Activated CD8-positive, alpha-beta T cell treated with anti-CD3 and anti-CD28 coated beads for 36 hours (primary cell): ENCODE data around the gene ITPR1. TPM values are rescaled to one million over a fixed set of nuclear protein-coding genes. Genes with fewer than 3 reads are reported as not detected.
A peak's percentile ranks its signal among the peaks of the same experiment; 100 is the strongest.

ENCODE experiments used
- ATAC-seq: fragments of 200-7000 bp; cut with Tn5 transposase; one replicate; pipeline ENCODE4 v1.10.0; 2021; ENCODE audit warnings: mild to moderate bottlenecking, moderate library complexity
- CTCF ChIA-PET: fragments of 350-600 bp; sonication (Branson Sonifier 250); formaldehyde crosslinking; loops from one replicate; lab custom pipeline; 2021; ENCODE audit warnings: antibody characterized with exemption; lab: Charles Lee
- POLR2A ChIA-PET: fragments of 350-600 bp; sonication (Branson Sonifier 250); formaldehyde crosslinking; loops from one replicate; lab custom pipeline; 2021; ENCODE audit warnings: antibody characterized with exemption; lab: Charles Lee
- DNase-seq: peaks from one replicate; pipeline ENCODE4 v3.0.0-alpha.2; 2020
- H3K27ac Mint-ChIP-seq: one replicate; pipeline ENCODE4 v1.8.0; 2021; ENCODE audit warnings: mild to moderate bottlenecking, mixed read lengths
- H3K27me3 Mint-ChIP-seq: one replicate; pipeline ENCODE4 v1.8.0; 2021; ENCODE audit warnings: mixed read lengths
- H3K36me3 Mint-ChIP-seq: one replicate; pipeline ENCODE4 v1.8.0; 2021; ENCODE audit warnings: low read depth, mixed read lengths
- H3K4me1 Mint-ChIP-seq: one replicate; pipeline ENCODE4 v1.8.0; 2021; ENCODE audit warnings: low read depth, mixed read lengths
- H3K4me3 Mint-ChIP-seq: one replicate; pipeline ENCODE4 v1.8.0; 2021; ENCODE audit warnings: mild to moderate bottlenecking, moderate library complexity, mixed read lengths
- H3K9me3 Mint-ChIP-seq: one replicate; pipeline ENCODE4 v1.8.0; 2021; ENCODE audit warnings: mixed read lengths
- intact Hi-C: fragments of 100-400 bp; cut with micrococcal nuclease; formaldehyde crosslinking; loops from one replicate; pipeline ENCODE4 v1.10.0; 2022
- total RNA-seq, 2 experiments: library from RNA; stranded (reverse); gene quantifications; one replicate each; pipeline ENCODE4 v1.2.3, GENCODE V29; 2021
- TF ChIP-seq, protein P1 (sequence below): fragments of 200-600 bp; IDR thresholded peaks from one replicate; pipeline ENCODE4 v1.8.0; 2022; ENCODE audit warnings: antibody characterized with exemption, mild to moderate bottlenecking

Gene ITPR1
- total RNA-seq, 2 experiments from 2014 or later: 93.9 to 98.2 TPM

DNA sequence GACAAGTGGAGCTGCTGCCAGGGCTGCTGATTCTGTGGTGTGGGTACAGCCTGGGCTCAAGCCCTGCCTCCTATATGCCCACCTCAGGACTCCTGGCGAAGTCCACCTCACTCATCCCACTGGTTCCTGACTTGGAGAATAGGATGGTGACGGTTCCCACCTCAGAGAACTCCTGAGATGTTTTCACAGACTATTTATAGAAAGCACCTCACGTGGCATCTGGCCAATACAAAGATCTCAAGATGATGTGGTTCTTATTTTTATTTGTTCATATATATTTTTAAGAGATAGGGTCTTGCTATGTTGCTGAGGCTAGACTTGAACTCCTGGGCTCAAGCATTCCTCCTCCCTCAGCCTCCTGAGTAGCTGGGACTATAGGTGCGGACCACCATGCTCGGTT lies 249.2 kb downstream of the ITPR1 start:
- Mint-ChIP-seq H3K27me3 (no peaks in the 10 kb centered on the region), H3K9me3 (peaks cover 18% of the 10 kb centered on the region), H3K4me1 (peaks cover 47% of the 10 kb centered on the region), H3K27ac (peak overlapping the region; percentile 11), H3K36me3 (peaks cover 54% of the 10 kb centered on the region), H3K4me3 (no peak overlapping the region)
- ATAC-seq (no peak), DNase-seq (no peak)
- ChIA-PET CTCF (no interaction called here), POLR2A (interaction anchor here (0.7 to 1.5 kb wide), 2 partner anchors 35 to 242 kb away, joined by 4 read pairs; no protein-coding TSS in a partner anchor)
- TF ChIP-seq, protein P1, sequence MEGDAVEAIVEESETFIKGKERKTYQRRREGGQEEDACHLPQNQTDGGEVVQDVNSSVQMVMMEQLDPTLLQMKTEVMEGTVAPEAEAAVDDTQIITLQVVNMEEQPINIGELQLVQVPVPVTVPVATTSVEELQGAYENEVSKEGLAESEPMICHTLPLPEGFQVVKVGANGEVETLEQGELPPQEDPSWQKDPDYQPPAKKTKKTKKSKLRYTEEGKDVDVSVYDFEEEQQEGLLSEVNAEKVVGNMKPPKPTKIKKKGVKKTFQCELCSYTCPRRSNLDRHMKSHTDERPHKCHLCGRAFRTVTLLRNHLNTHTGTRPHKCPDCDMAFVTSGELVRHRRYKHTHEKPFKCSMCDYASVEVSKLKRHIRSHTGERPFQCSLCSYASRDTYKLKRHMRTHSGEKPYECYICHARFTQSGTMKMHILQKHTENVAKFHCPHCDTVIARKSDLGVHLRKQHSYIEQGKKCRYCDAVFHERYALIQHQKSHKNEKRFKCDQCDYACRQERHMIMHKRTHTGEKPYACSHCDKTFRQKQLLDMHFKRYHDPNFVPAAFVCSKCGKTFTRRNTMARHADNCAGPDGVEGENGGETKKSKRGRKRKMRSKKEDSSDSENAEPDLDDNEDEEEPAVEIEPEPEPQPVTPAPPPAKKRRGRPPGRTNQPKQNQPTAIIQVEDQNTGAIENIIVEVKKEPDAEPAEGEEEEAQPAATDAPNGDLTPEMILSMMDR: no peak
- intact Hi-C loops: loop anchor here (5.0 kb wide), 1 partner anchor 80 kb away; no protein-coding TSS in a partner anchor

DNA sequence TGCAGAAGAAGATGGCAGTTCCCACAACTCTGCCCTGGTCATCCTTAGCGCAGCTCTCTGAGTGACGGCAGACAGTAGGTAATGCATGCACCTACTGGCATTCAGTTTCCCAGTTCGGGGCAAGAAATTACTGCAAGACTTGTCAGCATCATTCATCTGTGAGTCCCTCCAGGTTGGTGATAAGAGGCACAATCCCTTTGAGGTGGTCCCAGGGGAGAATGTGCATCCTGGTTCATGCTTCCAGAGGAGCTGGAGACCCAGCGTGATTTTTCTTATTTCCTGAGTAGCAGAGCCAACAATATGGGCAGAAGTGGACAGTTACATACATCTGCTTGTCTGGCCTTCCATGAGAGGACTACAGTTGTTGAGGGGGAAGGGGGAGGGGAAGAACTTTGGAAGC lies 250.2 kb downstream of the ITPR1 start:
- no peak for DNase-seq
- no peak for ATAC-seq
- H3K4me3 Mint-ChIP-seq: no peak overlapping the region
- POLR2A ChIA-PET: interaction anchor here (1.1 kb wide), 1 partner anchor 53 kb away, joined by 3 read pairs; no protein-coding TSS in a partner anchor
- no peaks in the 10 kb centered on the region for H3K27me3 Mint-ChIP-seq
- H3K4me1 Mint-ChIP-seq: peaks cover 38% of the 10 kb centered on the region
- H3K36me3 Mint-ChIP-seq: peaks cover 48% of the 10 kb centered on the region
- CTCF ChIA-PET: no interaction called here
- TF ChIP-seq, protein P1: no peak
- H3K9me3 Mint-ChIP-seq: peaks cover 16% of the 10 kb centered on the region
- peak overlapping the region; percentile 44 for H3K27ac Mint-ChIP-seq
- intact Hi-C loops: loop anchor here (5.0 kb wide), 1 partner anchor 79 kb away; no protein-coding TSS in a partner anchor

DNA sequence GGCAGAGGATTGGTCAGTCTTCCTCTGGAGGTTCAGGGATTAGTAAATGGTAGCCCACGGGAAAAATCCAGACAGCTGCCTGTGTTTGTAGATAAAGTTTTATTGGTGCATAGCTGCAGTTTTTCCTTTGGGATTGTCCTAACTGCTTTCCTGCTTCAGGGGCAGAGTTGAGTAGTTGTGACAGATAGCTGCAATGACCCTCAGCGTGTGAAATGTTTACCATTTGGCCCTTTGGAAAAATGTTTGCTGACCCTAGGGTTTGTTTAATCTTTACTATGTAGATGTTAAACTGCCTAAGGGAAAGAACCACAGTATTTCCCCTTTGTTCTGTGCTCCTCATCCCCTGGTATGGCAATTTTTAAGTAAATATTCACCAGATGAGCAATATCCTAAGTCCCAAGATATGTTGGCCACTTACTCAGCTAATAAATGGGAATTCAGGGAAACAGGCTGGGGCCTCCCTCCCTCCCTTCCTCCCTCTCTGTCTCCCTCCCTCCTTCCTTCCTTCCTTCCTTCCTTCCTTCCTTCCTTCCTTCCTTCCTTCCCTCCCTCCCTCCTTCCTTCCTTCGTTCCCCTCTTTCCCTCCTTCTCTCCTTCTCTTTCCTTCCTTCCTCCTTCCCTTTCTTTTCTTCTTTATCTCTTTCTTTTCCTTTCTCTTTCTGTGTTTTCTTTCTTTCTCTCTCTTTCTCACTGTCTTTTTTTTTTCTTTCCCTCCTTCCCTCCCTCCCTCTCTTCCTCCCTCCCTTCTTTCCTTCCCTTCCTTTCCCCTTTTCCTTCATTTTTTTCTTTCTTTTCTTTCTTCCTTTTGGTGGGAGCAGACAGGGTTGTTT lies 251.5 kb downstream of the ITPR1 start:
- Mint-ChIP-seq H3K27me3 (no peaks in the 10 kb centered on the region), H3K27ac (peak overlapping the region; percentile 24), H3K4me1 (peaks cover 38% of the 10 kb centered on the region), H3K4me3 (no peak overlapping the region), H3K36me3 (peaks cover 48% of the 10 kb centered on the region), H3K9me3 (peaks cover 7% of the 10 kb centered on the region)
- TF ChIP-seq, protein P1: no peak
- ATAC-seq (no peak), DNase-seq (no peak)
- intact Hi-C loops: loop anchor here (5.0 kb wide), 1 partner anchor 78 kb away; no protein-coding TSS in a partner anchor
- POLR2A ChIA-PET: interaction anchor here (1.3 to 1.5 kb wide), 2 partner anchors 11 to 235 kb away, joined by 3 read pairs; partner anchors contain the start of gene BHLHE40
- CTCF ChIA-PET: interaction anchor here (1.0 kb wide), 2 partner anchors 12 to 33 kb away, joined by 3 to 4 read pairs; no protein-coding TSS in a partner anchor

DNA sequence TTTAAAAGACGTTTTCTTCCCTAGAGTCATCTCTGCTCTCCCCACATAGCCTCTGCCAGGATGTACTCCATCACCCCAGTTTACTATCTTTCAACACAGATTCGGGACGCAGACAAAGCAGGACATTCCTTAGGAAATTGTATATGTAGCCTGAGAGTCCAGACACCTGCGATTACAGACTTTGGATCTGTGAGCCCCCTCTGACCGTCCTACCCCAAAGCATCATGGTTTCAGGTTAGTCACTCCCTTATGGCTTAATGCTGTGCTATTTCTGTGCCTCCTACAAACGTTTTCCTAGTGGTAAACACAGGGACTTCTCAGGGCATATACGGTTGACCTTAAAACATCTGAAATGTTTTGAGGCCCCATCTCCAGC lies 252.1 kb downstream of the ITPR1 start:
- Mint-ChIP-seq H3K4me1 (peaks cover 34% of the 10 kb centered on the region), H3K9me3 (peaks cover under 1% of the 10 kb centered on the region), H3K36me3 (peaks cover 43% of the 10 kb centered on the region), H3K27me3 (no peaks in the 10 kb centered on the region), H3K4me3 (no peak overlapping the region), H3K27ac (no peak overlapping the region)
- intact Hi-C loops: no loop called here
- ChIA-PET CTCF (interaction anchor here (1.0 kb wide), 1 partner anchor 34 kb away, joined by 3 read pairs; no protein-coding TSS in a partner anchor), POLR2A (interaction anchor here (1.3 to 1.5 kb wide), 2 partner anchors 11 to 234 kb away, joined by 3 read pairs; partner anchors contain the start of gene BHLHE40)
- DNase-seq: no peak
- TF ChIP-seq, protein P1: no peak
- ATAC-seq: no peak
